SKM-1 treated with dmso at 0.1 percent for 144 hours (cell line): ENCODE data around the gene ALDH3B1.

Experiments used
- DNase-seq: peaks from one replicate; lab custom pipeline; 2025; ENCODE audit not compliant: unreplicated experiment; lab: John Stamatoyannopoulos, UW

The ALDH3B1 gene

DNA sequence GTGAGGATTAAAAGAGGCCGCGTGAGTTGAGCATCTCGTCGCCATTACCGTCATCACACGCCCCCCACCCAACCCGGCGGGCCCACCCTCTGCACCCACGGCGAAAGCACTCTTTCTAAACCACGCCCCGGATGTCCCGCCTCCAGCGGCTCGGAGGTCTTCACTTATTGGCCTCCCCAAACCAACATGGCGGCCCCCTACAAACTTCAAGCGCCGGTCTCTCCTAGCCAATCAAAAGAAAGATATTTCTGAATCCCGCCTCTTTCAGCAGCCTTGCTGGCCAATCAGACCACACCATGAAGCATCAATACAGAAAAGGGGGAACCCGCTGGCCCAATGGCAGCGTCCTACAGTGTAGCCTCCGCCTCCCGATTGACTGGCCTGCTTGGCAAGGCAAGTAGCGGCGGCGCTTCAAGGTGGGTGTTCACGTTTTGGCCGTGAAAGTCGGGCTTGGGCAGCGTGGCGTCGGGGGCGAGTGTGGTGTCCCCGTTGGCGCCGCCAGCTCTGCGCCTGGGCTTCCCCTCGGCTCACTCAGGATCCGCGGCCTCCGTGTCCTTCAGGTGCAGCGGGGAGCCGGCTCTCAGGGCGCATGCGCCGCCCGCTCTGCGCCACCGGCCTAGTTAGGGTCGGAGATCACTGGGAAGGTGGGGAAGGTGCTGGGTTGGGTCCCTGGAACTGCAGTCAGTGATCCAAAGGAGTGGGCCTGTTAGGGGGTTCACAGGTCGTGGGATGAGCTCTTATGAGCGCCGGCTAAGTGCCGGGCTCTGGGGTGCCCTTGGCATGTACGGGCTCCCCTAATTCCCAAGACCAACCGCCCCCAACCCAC, 20.4 kb downstream of the ALDH3B1 start, which contains the start of gene NDUFS8:
Gene NDUFS8 (plus strand): TSS at position 364 of the 826 bp plus-strand sequence. CDS start 1,471 bp downstream, outside the sequence.
- DNase-seq, result peak; percentile 100

DNA sequence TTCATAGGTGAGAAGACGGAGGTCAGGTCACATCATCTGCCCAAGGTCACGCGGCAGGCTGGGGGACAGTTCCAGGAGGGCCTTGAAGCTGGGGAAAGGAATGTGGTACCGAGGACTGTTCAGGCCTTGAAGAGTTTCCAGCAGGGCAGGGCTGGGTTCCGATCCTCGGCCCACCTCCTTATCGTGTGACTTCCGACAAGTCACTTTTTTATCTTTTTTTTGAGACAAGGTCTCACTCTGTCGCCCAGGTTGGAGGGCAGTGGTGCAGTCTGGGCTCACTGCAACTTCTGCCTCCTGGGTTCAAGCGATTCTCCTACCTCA, 21.0 kb downstream of the ALDH3B1 start:
- no peak for DNase-seq

GRCh38 chr11:68032003-68032402, 21.9 kb downstream of the ALDH3B1 start:
- DNase-seq, result no peak

- DNase-seq, result no peak
These were observed 23.0 kb downstream of the ALDH3B1 start for GRCh38 chr11:68032997-68033707.

DNA sequence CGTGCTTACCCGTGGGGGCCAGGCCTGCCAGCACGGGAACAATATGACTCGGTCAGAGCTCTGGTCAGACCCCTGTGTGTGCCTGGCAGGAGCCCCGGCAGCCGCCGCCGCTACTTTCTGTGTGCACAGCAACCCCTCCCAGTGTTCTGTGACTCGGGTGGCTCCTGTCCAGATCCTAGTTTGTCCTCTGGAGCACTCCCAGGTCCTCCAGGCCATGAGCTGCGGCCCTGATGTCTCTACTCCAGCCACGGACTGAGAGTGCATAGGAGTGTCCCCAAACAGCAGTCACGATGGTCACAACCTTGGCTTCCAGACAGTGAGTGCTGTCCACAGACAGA, 23.6 kb downstream of the ALDH3B1 start:
- no peak for DNase-seq

DNA sequence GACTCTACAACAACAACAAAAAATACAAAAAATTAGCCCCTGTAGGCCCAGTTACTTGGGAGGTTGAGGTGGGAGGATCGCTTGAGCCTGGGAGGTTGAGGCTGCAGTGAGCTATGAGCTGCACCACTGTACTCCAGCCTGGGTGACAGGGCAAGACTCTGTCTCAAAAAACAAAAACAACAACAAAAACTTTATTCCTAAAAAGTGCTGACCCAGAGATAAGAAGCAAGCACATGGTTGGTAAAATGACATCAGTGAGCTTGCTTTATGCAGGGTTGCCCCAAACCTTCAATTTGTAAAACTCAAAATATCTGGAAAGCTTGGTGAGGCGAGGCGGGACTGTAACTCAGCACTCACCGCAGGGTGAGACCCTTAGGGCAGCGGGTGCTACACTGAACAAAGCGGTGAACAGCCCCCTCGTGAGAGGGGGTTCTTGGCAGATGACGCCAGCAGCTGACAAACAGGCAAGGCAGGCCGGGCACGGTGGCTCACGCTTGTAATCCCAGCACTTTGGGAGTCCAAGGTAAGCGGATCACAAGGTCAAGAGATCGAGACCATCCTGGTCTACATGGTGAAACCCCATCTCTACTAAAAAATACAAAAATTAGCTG, 25.2 kb downstream of the ALDH3B1 start:
- DNase-seq, result no peak

DNA sequence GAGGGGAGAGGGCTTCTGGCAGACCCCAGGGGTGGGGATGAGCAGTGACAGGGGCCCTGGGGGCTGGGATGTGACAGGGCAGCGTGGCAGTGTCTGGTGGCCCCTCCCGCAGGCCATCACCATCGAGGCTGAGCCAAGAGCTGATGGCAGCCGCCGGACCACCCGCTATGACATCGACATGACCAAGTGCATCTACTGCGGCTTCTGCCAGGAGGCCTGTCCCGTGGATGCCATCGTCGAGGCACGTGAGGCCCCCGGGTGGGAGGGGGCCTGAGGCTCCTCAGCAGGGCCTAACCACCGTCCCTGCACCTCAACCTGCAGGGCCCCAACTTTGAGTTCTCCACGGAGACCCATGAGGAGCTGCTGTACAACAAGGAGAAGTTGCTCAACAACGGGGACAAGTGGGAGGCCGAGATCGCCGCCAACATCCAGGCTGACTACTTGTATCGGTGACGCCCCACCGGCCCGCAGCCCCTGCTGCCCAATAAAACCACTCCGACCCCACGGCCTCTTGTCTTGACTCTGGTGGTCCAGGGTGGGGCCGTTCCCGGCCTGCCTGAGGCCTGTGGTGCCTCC, 26.1 kb downstream of the ALDH3B1 start:
- peak; percentile 54 for DNase-seq

- DNase-seq, result peak; percentile 45
These were observed 26.7 kb downstream of the ALDH3B1 start for GRCh38 chr11:68036717-68037239.

GRCh38 chr11:68037411-68038225, 27.5 kb downstream of the ALDH3B1 start:
- DNase-seq, result no peak

GRCh38 chr11:68038226-68038717, 28.1 kb downstream of the ALDH3B1 start:
- DNase-seq, result no peak

GRCh38 chr11:68038718-68039525, 28.8 kb downstream of the ALDH3B1 start, which contains the start of gene TCIRG1:
TSS of gene TCIRG1 (plus strand) at chr11:68039025. CDS start at chr11:68041272, 2,247 bp downstream.
- peak; percentile 63 for DNase-seq

DNA sequence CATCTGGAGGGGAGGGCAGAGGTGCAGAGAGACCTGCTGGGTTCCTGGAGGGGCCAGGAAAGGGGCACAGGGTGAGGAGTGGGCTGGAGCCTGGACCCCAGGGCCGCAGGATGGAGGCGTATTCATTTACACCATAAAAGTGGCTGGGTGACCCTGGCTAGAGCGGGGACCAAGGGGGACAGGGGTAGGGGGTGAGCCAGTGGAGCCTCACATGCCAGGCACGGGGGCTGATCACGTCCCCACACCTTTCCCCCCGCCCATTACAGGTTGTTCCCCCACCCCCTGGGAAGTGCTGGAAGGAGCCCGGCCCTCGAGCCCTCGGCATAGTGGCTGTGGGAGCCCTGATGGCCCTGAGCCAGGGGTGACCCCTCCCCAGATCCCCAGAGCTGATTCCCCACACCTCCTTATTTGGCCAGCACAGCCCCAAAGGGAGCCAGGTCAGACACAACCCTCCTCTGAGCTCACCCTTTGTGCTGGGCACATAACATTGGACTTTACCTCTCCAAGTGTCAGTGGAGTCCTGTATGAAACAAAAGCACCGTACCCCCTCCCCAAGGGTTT, 29.5 kb downstream of the ALDH3B1 start:
- DNase-seq, result no peak

- DNase-seq, result peak; percentile 84
These were observed 30.2 kb downstream of the ALDH3B1 start for GRCh38 chr11:68040101-68040956.

GRCh38 chr11:68040957-68041591, 30.9 kb downstream of the ALDH3B1 start:
- no peak for DNase-seq

DNA sequence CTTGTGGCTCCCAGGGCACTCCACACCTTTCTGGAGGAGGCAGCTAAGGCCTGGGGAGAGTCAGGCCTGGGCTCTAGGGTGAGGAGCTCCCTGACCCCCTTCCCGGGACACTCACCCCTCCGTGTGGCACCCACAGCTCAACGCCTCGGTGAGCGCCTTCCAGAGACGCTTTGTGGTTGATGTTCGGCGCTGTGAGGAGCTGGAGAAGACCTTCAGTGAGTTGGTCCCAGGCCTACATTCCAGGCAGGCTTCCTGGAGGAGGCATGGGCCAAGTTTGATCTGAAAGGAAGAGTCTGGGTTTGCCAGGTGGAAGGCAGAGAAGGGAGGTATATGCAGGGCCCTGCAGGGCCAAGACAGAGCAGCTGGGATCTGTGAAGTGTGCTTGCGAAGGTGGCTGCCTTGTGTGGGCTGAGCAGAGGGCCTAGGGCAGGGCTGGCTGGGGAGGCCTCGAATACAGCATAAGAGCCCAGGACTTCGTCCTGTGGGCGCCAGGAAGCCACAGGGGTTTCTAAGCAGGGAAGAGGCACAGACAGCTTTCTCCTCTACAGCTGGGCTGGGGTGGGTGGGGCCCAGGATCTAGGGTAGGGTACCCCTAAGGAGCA, 31.6 kb downstream of the ALDH3B1 start:
- DNase-seq, result no peak

- no peak for DNase-seq
These were observed 32.3 kb downstream of the ALDH3B1 start for GRCh38 chr11:68042219-68043028.

DNA sequence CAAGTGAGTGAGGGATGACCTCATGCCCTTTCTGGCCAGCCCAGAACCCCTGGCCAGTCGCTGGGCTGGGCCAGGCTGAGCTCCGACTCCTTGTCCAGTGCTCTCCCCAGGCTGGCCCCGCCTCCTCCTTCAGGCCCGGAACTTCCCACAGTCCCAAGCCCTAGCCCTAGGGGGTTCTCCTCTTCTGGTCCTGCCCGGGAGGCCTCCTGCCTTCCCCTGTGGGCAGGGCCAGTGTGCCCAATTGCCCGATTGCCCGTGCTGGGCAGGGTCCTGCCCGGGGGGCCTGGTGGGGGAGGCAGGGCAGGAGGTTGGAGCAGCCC, 32.9 kb downstream of the ALDH3B1 start:
- DNase-seq, result no peak
